Measurements from ENCODE around the gene DOCK2.

DOCK2 gene

DNA sequence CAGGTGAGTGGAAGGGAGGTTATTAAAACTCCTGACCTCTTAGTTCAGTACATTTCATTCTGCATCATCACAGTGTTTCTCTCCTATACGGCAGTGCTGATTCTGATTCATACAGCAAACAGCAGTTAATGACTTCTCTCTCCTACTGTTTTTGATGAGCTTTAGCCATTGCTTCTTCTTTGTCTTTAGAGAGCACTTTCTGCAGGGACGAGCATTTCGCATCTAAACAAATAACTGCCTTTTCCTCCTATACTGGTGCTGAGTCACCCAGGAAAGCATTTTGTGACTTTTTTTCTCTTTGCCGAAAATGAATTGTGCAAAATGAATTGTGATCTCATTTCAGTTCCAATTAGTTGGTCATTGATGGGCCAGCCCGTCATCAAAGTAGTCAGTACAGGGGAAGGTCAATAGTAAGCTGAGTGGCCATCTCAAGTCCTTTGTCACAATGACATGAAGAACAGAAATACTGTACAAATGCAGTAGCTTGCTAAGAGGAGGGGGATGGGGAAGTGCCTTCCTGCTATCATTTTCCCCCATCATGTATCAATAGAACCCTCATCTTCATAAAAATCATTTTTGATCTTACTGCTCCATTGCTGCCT, 244.7 kb downstream of the DOCK2 start:
- Histone ChIP-seq H3K4me1 (ENCODE audit: control insufficient read depth in 1 of 2, insufficient read depth in 1 of 2, low read depth in 1 of 2, low read length in 1 of 2) (peaks cover 46 to 70% of the 10 kb centered on the region in 2 experiments), H3K36me3 (no peaks in the 10 kb centered on the region), H3K9me3 (no peaks in the 10 kb centered on the region), H3K27me3 (no peaks in the 10 kb centered on the region), H3K27ac (peak overlapping the region; percentile 91), H3K4me3 (ENCODE audit: low read depth in 1 of 2, low read length in 1 of 2) (peak overlapping the region in 1 of 2 experiments; percentile 30)
- TF ChIP-seq, protein P1, sequence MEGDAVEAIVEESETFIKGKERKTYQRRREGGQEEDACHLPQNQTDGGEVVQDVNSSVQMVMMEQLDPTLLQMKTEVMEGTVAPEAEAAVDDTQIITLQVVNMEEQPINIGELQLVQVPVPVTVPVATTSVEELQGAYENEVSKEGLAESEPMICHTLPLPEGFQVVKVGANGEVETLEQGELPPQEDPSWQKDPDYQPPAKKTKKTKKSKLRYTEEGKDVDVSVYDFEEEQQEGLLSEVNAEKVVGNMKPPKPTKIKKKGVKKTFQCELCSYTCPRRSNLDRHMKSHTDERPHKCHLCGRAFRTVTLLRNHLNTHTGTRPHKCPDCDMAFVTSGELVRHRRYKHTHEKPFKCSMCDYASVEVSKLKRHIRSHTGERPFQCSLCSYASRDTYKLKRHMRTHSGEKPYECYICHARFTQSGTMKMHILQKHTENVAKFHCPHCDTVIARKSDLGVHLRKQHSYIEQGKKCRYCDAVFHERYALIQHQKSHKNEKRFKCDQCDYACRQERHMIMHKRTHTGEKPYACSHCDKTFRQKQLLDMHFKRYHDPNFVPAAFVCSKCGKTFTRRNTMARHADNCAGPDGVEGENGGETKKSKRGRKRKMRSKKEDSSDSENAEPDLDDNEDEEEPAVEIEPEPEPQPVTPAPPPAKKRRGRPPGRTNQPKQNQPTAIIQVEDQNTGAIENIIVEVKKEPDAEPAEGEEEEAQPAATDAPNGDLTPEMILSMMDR (IDR thresholded peaks at IDR 0.05) = no peak

DNA sequence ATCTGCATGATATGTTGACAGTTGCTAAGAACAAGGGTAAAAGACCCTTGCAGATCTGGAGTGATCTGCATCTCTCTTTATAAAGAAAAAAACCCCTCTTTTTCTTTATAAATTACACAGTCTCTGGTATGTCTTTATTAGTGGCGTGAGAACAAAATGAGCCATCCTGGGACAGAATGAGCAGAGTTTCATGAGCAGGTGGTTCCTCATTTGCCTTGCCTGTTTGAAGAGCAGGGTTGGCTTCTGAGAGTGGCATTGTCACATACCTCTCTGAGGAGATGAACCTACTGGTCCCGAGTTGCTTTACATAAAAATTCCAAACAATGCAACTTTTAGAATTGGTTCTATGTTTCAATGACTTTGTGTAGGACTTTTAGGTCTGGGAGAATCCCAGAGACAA, 249.0 kb downstream of the DOCK2 start:
- Histone ChIP-seq H3K4me3 (ENCODE audit: low read depth in 1 of 2, low read length in 1 of 2) (no peak overlapping the region), H3K9me3 (no peaks in the 10 kb centered on the region), H3K27ac (peak overlapping the region; percentile 19), H3K4me1 (ENCODE audit: control insufficient read depth in 1 of 2, insufficient read depth in 1 of 2, low read depth in 1 of 2, low read length in 1 of 2) (peaks cover 15 to 28% of the 10 kb centered on the region in 2 experiments), H3K27me3 (no peaks in the 10 kb centered on the region), H3K36me3 (no peaks in the 10 kb centered on the region)
- TF ChIP-seq, protein P1 (IDR thresholded peaks at IDR 0.05) = no peak

GRCh38 chr5:169886677-169887076, 249.6 kb downstream of the DOCK2 start:
- no peak overlapping the region for H3K4me3 ChIP-seq (ENCODE audit: low read depth in 1 of 2, low read length in 1 of 2)
- no peak overlapping the region for H3K27ac ChIP-seq
- H3K4me1 ChIP-seq (ENCODE audit: control insufficient read depth in 1 of 2, insufficient read depth in 1 of 2, low read depth in 1 of 2, low read length in 1 of 2) = peaks cover 9 to 21% of the 10 kb centered on the region in 2 experiments
- TF ChIP-seq, protein P1 (IDR thresholded peaks at IDR 0.05) = no peak
- H3K36me3 ChIP-seq = no peaks in the 10 kb centered on the region
- no peaks in the 10 kb centered on the region for H3K27me3 ChIP-seq
- no peaks in the 10 kb centered on the region for H3K9me3 ChIP-seq

- Histone ChIP-seq H3K36me3 (peaks cover 7% of the 10 kb centered on the region), H3K27ac (no peak overlapping the region), H3K4me3 (ENCODE audit: low read depth in 1 of 2, low read length in 1 of 2) (no peak overlapping the region), H3K4me1 (ENCODE audit: control insufficient read depth in 1 of 2, insufficient read depth in 1 of 2, low read depth in 1 of 2, low read length in 1 of 2) (no peaks in the 10 kb centered on the region), H3K9me3 (no peaks in the 10 kb centered on the region), H3K27me3 (no peaks in the 10 kb centered on the region)
- TF ChIP-seq, protein P1 (IDR thresholded peaks at IDR 0.05) = no peak
Observed at GRCh38 chr5:169889572-169889971, 252.5 kb downstream of the DOCK2 start.

DNA sequence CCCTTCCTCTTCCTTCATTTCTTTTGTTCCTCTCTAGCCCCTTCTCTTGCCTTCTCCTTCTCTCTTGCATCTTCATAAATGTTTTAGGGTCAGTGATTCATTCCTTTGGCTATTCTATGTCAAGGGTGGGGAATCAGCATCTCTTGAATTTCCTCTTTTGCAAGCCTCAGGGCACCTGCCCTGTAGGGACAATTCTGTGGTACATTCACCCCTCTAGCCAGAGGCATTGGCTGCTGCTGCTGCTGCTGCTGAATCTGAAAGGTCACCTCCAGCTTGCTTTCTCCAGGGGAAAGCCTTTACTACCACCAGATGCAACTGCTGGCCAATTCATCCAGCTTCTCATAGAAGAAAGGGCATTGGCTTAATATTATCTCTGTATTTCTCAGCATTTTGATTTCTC, 255.9 kb downstream of the DOCK2 start:
- Histone ChIP-seq H3K9me3 (no peaks in the 10 kb centered on the region), H3K4me1 (ENCODE audit: control insufficient read depth in 1 of 2, insufficient read depth in 1 of 2, low read depth in 1 of 2, low read length in 1 of 2) (no peaks in the 10 kb centered on the region), H3K36me3 (peaks cover 14% of the 10 kb centered on the region), H3K27me3 (no peaks in the 10 kb centered on the region), H3K27ac (peak overlapping the region; percentile 53), H3K4me3 (ENCODE audit: low read depth in 1 of 2, low read length in 1 of 2) (no peak overlapping the region)
- TF ChIP-seq, protein P1 (IDR thresholded peaks at IDR 0.05) = no peak
